Measurements from ENCODE around the gene ARFGEF3. TPM values are rescaled to one million over a fixed set of nuclear protein-coding genes. Genes with fewer than 3 reads are reported as not detected.
"Not testable (repeated sequence)": the region's sequence is repeated elsewhere in the genome, so short reads cannot be mapped to it uniquely, and the experiment has no call there.

ARFGEF3 gene
- total RNA-seq, 8 experiments from 2014 or later: 1.3 to 21.2 (median 14.7) TPM

DNA sequence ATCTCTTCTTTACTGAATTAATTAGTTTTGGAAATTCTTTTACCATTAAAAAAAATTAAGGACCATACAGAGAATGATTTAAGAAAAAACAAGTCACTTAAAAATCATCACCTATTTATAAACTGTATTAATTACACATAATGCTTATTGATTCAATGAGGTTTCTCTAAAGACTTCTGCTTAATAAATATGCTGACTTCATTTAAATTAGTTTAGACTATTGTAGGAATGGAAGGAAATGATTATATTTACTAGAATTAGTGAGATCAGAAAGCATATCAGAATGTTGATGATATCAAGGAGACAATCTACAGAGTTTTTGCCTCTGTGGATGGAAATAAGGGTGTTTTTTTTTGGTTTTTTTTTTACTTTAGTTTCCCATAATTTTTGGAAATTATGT, 181.4 kb downstream of the ARFGEF3 start:
- H3K4me3 ChIP-seq: no peak overlapping the region
- in situ Hi-C loops (cut with MboI; ENCODE audit: low pct_unique_long_range_greater_than_20kb in 2 of 9, low sequenced_read_pairs in 9 of 9, unreplicated experiment in 9 of 9): no loop called here
- H3K4me1 ChIP-seq (replicated peaks in 1 of 2): no peaks in the 10 kb centered on the region
- no peak for ATAC-seq (replicated peaks in 6 of 8)
- H3K27ac ChIP-seq: no peak overlapping the region

- Histone ChIP-seq H3K4me1 (replicated peaks in 1 of 2) (no peaks in the 10 kb centered on the region), H3K27ac (no peak overlapping the region), H3K4me3 (no peak overlapping the region)
- WGBS, 10 experiments: 0 to 88% (median 40%) methylated on average over 1 to 2 of the region's 2 CpGs; no CpG with 5 or more reads in 2 of the 10 experiments
- in situ Hi-C loops (cut with MboI; ENCODE audit: low pct_unique_long_range_greater_than_20kb in 2 of 9, low sequenced_read_pairs in 9 of 9, unreplicated experiment in 9 of 9): no loop called here
- ATAC-seq (replicated peaks in 6 of 8): peak in 4 of 8 experiments; percentile 47 to 91 (median 82)
These were observed 184.0 kb downstream of the ARFGEF3 start for GRCh38 chr6:138345565-138346285.

GRCh38 chr6:138346302-138347195, 184.8 kb downstream of the ARFGEF3 start:
- WGBS, 10 experiments: 0 to 100% (median 64%) methylated on average over 1 to 2 of the region's 2 CpGs
- H3K4me1 ChIP-seq (replicated peaks in 1 of 2): no peaks in the 10 kb centered on the region
- in situ Hi-C loops (cut with MboI; ENCODE audit: low pct_unique_long_range_greater_than_20kb in 2 of 9, low sequenced_read_pairs in 9 of 9, unreplicated experiment in 9 of 9): no loop called here
- H3K4me3 ChIP-seq: no peak overlapping the region
- no peak overlapping the region for H3K27ac ChIP-seq
- ATAC-seq (replicated peaks in 6 of 8): peak in 4 of 8 experiments; percentile 32 to 46 (median 42)

GRCh38 chr6:138347864-138348263, 186.1 kb downstream of the ARFGEF3 start:
- in situ Hi-C loops (cut with MboI; ENCODE audit: low pct_unique_long_range_greater_than_20kb in 2 of 9, low sequenced_read_pairs in 9 of 9, unreplicated experiment in 9 of 9): no loop called here
- WGBS, 10 experiments: 8 to 100% (median 69%) methylated on average over 1 to 2 of the region's 2 CpGs; no CpG with 5 or more reads in 4 of the 10 experiments
- peak in 1 of 8 experiments; percentile 59 for ATAC-seq (replicated peaks in 6 of 8)

DNA sequence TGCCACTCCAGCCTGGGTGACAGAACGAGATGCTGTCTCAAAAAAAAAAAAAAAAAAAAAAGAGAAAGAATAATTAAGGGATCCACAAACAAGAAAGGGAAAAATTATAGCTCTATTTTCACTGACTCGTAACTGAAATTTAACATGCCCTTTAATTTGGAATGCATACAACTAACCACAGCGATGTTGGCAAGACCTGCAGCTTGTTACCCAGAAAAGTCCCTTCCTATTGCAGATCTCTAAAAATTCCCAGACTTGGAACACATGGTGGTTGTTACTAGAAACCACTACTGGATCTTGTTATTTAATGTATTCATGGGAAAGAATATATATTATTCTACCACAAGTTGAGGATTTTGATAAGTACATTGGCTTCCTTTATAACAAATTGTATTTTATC, 188.2 kb downstream of the ARFGEF3 start:
- no peak for ATAC-seq (replicated peaks in 6 of 8)
- H3K27ac ChIP-seq: no peak overlapping the region
- no peaks in the 10 kb centered on the region for H3K4me1 ChIP-seq (replicated peaks in 1 of 2)
- 0 to 100% (median 90%) methylated on average over 1 to 3 of the region's 3 CpGs; no CpG with 5 or more reads in 1 of the 10 experiments for WGBS, 10 experiments
- H3K4me3 ChIP-seq: no peak overlapping the region
- in situ Hi-C loops (cut with MboI; ENCODE audit: low pct_unique_long_range_greater_than_20kb in 2 of 9, low sequenced_read_pairs in 9 of 9, unreplicated experiment in 9 of 9): no loop called here

More at GRCh38 chr6:138347864-138348263, 186.1 kb downstream of the ARFGEF3 start:
- H3K27ac ChIP-seq: no peak overlapping the region
- H3K4me3 ChIP-seq: no peak overlapping the region
- H3K4me1 ChIP-seq (replicated peaks in 1 of 2): no peaks in the 10 kb centered on the region

GRCh38 chr6:138357928-138358327, 196.2 kb downstream of the ARFGEF3 start:
- in situ Hi-C loops (cut with MboI; ENCODE audit: low pct_unique_long_range_greater_than_20kb in 2 of 9, low sequenced_read_pairs in 9 of 9, unreplicated experiment in 9 of 9): no loop called here
- ATAC-seq (replicated peaks in 6 of 8): no peak
- WGBS, 10 experiments: 40 to 100% (median 86%) methylated on average over 1 of the region's 1 CpG; no CpG with 5 or more reads in 2 of the 10 experiments
- no peak overlapping the region for H3K27ac ChIP-seq
- no peaks in the 10 kb centered on the region for H3K4me1 ChIP-seq (replicated peaks in 1 of 2)
- H3K4me3 ChIP-seq: no peak overlapping the region

DNA sequence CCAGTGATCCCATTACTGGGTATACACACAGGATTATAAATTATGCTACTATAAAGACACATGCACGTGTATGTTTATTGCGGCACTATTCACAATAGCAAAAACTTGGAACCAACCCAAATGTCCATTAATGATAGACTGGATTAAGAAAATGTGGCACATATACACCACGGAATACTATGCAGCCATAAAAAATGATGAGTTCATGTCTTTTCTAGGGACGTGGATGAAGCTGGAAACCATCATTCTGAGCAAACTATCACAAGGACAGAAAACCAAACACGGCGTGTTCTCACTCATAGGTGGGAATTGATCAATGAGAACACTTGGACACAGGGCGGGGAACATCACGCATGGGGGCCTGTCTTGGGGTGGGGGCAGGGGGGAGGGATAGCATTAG, 206.9 kb downstream of the ARFGEF3 start:
- in situ Hi-C loops (cut with MboI; ENCODE audit: low pct_unique_long_range_greater_than_20kb in 2 of 9, low sequenced_read_pairs in 9 of 9, unreplicated experiment in 9 of 9); H3K4me3 ChIP-seq; ATAC-seq (replicated peaks in 6 of 8); H3K4me1 ChIP-seq (replicated peaks in 1 of 2); H3K27ac ChIP-seq: not testable (repeated sequence)
- 77 to 100% (median 100%) methylated on average over 2 to 6 of the region's 8 CpGs; no CpG with 5 or more reads in 5 of the 10 experiments for WGBS, 10 experiments

DNA sequence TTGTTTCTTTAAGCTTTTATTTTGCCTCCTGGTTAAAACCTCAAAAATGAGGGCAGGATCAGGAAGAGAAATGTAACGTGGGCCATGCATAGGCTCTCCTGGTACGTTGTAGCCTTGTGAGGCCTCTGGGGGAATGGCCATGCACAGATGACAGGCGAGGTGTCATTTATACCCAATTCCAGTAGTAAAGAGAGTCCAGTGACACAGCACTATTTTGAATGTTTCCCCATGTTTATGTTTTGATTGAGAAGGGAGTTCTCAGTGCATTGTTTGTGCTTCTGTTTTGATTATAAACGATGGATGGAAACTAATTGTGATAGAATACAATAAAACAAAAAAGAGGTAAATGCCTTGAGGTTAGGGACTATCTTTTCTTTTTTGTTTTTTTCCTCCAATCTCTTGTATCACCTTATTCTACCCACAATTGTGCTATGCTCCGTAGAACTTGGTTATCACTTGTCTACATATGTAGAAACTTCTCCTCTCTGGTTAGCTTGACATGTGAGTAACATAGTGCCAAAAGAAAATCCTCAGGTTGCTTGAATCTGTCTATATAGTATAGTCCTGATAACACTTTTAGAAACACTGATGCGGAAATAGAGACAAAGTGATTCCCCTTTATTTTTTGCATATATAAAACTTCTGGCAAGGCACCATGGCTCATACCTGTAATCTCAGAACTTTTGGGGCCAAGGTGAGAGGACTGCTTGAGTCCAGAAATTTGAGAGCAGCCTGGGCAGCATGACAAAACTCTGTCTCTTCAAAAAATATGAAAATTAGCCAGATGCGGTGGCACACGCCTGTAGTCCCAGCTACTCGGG, 209.1 kb downstream of the ARFGEF3 start:
- in situ Hi-C loops (cut with MboI; ENCODE audit: low pct_unique_long_range_greater_than_20kb in 2 of 9, low sequenced_read_pairs in 9 of 9, unreplicated experiment in 9 of 9): no loop called here
- peaks cover 5 to 6% of the 10 kb centered on the region in 2 donors for H3K4me1 ChIP-seq (replicated peaks in 1 of 2)

GRCh38 chr6:138371452-138371711, 209.6 kb downstream of the ARFGEF3 start:
- in situ Hi-C loops (cut with MboI; ENCODE audit: low pct_unique_long_range_greater_than_20kb in 2 of 9, low sequenced_read_pairs in 9 of 9, unreplicated experiment in 9 of 9): no loop called here
- no peak overlapping the region for H3K4me3 ChIP-seq
- no peak overlapping the region for H3K27ac ChIP-seq
- peaks cover 5 to 6% of the 10 kb centered on the region in 2 donors for H3K4me1 ChIP-seq (replicated peaks in 1 of 2)
- WGBS, 10 experiments: 18 to 100% (median 47%) methylated on average over 1 to 3 of the region's 3 CpGs; no CpG with 5 or more reads in 1 of the 10 experiments
- no peak for ATAC-seq (replicated peaks in 6 of 8)

More for the DNA sequence above, 209.1 kb downstream of the ARFGEF3 start:
- no peak for ATAC-seq (replicated peaks in 6 of 8)
- no peak overlapping the region for H3K4me3 ChIP-seq
- no peak overlapping the region for H3K27ac ChIP-seq
- 50 to 100% (median 82%) methylated on average over 1 to 9 of the region's 9 CpGs for WGBS, 10 experiments

- Histone ChIP-seq H3K27ac (no peak overlapping the region), H3K4me3 (no peak overlapping the region), H3K4me1 (replicated peaks in 1 of 2) (peaks cover 5 to 6% of the 10 kb centered on the region in 2 donors)
- in situ Hi-C loops (cut with MboI; ENCODE audit: low pct_unique_long_range_greater_than_20kb in 2 of 9, low sequenced_read_pairs in 9 of 9, unreplicated experiment in 9 of 9): no loop called here
- 8 to 51% (median 17%) methylated on average over 1 to 3 of the region's 3 CpGs for WGBS, 10 experiments
- peak in 3 of 8 experiments; percentile 41 to 48 (median 43) for ATAC-seq (replicated peaks in 6 of 8)
These were observed 210.0 kb downstream of the ARFGEF3 start for GRCh38 chr6:138371720-138372119.

GRCh38 chr6:138372711-138373463, 211.1 kb downstream of the ARFGEF3 start:
- H3K4me3 ChIP-seq: no peak overlapping the region
- H3K4me1 ChIP-seq (replicated peaks in 1 of 2): peaks cover 5 to 6% of the 10 kb centered on the region in 2 donors
- no peak overlapping the region for H3K27ac ChIP-seq
- in situ Hi-C loops (cut with MboI; ENCODE audit: low pct_unique_long_range_greater_than_20kb in 2 of 9, low sequenced_read_pairs in 9 of 9, unreplicated experiment in 9 of 9): no loop called here
- peak in 3 of 8 experiments; percentile 30 to 62 (median 56) for ATAC-seq (replicated peaks in 6 of 8)

DNA sequence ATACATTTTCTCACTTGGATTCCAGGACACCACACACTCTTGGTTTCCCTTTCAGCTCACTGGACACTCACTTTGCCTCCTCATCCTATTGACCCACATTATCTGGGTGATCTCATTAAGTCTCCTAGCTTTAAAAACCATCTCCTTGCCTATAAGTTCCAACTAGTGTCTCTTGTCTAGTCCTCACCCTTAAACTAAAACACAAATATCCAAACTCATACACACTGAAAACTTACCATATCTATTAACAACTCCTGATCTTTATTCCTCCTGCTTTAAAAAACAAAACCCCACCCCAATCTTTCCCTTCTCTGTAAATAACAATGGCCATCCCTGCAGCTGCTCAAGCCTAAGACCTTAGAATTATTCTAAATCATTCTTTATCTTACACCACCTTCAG, 212.5 kb downstream of the ARFGEF3 start:
- no peak overlapping the region for H3K27ac ChIP-seq
- ATAC-seq (replicated peaks in 6 of 8): no peak
- in situ Hi-C loops (cut with MboI; ENCODE audit: low pct_unique_long_range_greater_than_20kb in 2 of 9, low sequenced_read_pairs in 9 of 9, unreplicated experiment in 9 of 9): no loop called here

More for the DNA sequence above, 212.5 kb downstream of the ARFGEF3 start:
- H3K4me3 ChIP-seq: no peak overlapping the region
- peaks cover 5 to 6% of the 10 kb centered on the region in 2 donors for H3K4me1 ChIP-seq (replicated peaks in 1 of 2)

All from motor neuron (in vitro differentiated cells).